ENCODE measurements around the gene LENG8.

DNA sequence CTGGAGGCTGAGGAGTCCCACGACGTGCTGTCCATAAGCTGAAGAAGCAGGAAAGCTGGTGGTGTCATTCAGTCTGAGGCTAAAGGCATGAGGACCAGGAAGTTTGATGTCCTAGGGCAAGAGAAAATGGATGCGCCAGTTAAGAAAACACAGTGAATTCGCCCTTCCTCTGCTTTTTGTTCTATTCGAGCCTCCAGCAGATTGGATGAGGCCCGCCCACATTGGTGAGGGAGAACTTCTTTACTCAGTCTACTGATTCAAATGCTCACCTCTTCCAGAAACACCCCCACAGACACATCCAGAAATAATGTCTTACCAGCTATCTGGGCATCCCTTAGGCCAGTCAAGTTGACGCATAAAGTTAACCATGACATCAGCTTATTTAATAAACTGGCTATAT lies 41.2 kb upstream of the LENG8 start:
- TF ChIP-seq, protein P1, sequence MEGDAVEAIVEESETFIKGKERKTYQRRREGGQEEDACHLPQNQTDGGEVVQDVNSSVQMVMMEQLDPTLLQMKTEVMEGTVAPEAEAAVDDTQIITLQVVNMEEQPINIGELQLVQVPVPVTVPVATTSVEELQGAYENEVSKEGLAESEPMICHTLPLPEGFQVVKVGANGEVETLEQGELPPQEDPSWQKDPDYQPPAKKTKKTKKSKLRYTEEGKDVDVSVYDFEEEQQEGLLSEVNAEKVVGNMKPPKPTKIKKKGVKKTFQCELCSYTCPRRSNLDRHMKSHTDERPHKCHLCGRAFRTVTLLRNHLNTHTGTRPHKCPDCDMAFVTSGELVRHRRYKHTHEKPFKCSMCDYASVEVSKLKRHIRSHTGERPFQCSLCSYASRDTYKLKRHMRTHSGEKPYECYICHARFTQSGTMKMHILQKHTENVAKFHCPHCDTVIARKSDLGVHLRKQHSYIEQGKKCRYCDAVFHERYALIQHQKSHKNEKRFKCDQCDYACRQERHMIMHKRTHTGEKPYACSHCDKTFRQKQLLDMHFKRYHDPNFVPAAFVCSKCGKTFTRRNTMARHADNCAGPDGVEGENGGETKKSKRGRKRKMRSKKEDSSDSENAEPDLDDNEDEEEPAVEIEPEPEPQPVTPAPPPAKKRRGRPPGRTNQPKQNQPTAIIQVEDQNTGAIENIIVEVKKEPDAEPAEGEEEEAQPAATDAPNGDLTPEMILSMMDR (IDR thresholded peaks at IDR 0.05; ENCODE audit: low read length): no peak
- no peak for TF ChIP-seq EZH2 (IDR thresholded peaks at IDR 0.05; ENCODE audit: borderline replicate concordance, low read length)
